ENCODE results near the gene TNFSF8.

Gene TNFSF8

GRCh38 chr9:114894206-114894605 lies 36.2 kb downstream of the TNFSF8 start:
- H3K9ac ChIP-seq (ENCODE audit: low read depth, low read length): no peak overlapping the region
- peaks cover 15% of the 10 kb centered on the region for H3K4me1 ChIP-seq (ENCODE audit: control insufficient read depth, insufficient read depth, low read length)
- no peaks in the 10 kb centered on the region for H3K9me3 ChIP-seq (ENCODE audit: control insufficient read depth, insufficient read depth, low read length)
- H3K4me3 ChIP-seq (ENCODE audit: low read depth, low read length): no peak overlapping the region
- H3K27me3 ChIP-seq (ENCODE audit: control insufficient read depth, insufficient read depth, low read length): no peaks in the 10 kb centered on the region
- no peaks in the 10 kb centered on the region for H3K36me3 ChIP-seq (ENCODE audit: control insufficient read depth, insufficient read depth, low read length)
- no peak overlapping the region for H3K27ac ChIP-seq (ENCODE audit: low read depth, low read length)

- Histone ChIP-seq H3K36me3 (ENCODE audit: control insufficient read depth, insufficient read depth, low read length) (no peaks in the 10 kb centered on the region), H3K27ac (ENCODE audit: low read depth, low read length) (no peak overlapping the region), H3K27me3 (ENCODE audit: control insufficient read depth, insufficient read depth, low read length) (no peaks in the 10 kb centered on the region), H3K9me3 (ENCODE audit: control insufficient read depth, insufficient read depth, low read length) (no peaks in the 10 kb centered on the region), H3K4me3 (ENCODE audit: low read depth, low read length) (no peak overlapping the region), H3K4me1 (ENCODE audit: control insufficient read depth, insufficient read depth, low read length) (peaks cover 15% of the 10 kb centered on the region), H3K9ac (ENCODE audit: low read depth, low read length) (no peak overlapping the region)
Measured at GRCh38 chr9:114893221-114894010, 37.0 kb downstream of the TNFSF8 start.

DNA sequence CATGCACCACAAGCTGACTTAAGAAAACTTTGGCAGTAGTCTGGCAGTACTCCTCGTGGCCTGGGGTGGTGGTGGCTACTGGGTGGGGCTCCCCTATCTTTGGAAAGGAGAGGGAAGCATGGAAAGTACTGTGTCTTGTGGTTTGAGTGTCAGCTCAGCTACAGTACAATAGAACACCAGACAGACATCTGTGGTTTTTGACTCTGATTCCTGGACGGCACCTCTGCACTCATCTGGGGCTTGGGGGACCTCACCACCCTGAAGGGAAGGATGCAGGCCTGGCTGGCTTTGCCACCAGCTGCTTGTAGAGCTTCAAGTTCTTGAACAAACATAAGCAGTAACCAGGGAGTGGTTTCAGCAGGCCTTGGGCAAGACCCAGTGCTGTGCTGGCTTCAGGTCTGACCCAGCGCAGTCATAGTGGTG lies 40.6 kb downstream of the TNFSF8 start:
- Histone ChIP-seq H3K27ac (ENCODE audit: low read depth, low read length) (no peak overlapping the region), H3K36me3 (ENCODE audit: control insufficient read depth, insufficient read depth, low read length) (no peaks in the 10 kb centered on the region), H3K4me3 (ENCODE audit: low read depth, low read length) (no peak overlapping the region), H3K4me1 (ENCODE audit: control insufficient read depth, insufficient read depth, low read length) (peaks cover 10% of the 10 kb centered on the region), H3K9me3 (ENCODE audit: control insufficient read depth, insufficient read depth, low read length) (no peaks in the 10 kb centered on the region), H3K27me3 (ENCODE audit: control insufficient read depth, insufficient read depth, low read length) (no peaks in the 10 kb centered on the region), H3K9ac (ENCODE audit: low read depth, low read length) (no peak overlapping the region)

DNA sequence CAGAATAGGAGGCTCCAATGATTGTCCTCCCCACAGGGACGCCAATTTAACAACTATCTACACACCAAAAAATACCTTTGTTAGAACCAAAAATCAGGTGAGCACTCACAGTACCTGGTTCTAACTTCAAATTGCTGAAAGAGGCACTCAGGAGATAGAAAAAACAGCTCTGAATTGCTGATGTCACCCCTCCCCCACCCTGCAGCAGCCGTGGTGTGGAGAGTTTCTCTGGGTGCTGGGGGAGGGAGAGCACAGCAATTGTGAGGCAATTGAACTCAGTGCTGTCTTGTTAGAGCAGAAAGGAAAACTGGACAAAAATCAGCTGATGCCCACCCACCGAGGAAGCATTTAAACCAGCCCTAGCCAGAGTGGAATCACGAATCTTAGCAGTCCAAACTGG lies 41.8 kb downstream of the TNFSF8 start:
- Histone ChIP-seq H3K27me3 (ENCODE audit: control insufficient read depth, insufficient read depth, low read length) (no peaks in the 10 kb centered on the region), H3K27ac (ENCODE audit: low read depth, low read length) (no peak overlapping the region)

GRCh38 chr9:114887963-114888362 lies 42.4 kb downstream of the TNFSF8 start:
- Histone ChIP-seq H3K4me3 (ENCODE audit: low read depth, low read length) (no peak overlapping the region), H3K4me1 (ENCODE audit: control insufficient read depth, insufficient read depth, low read length) (peaks cover 5% of the 10 kb centered on the region), H3K36me3 (ENCODE audit: control insufficient read depth, insufficient read depth, low read length) (no peaks in the 10 kb centered on the region), H3K9me3 (ENCODE audit: control insufficient read depth, insufficient read depth, low read length) (no peaks in the 10 kb centered on the region), H3K9ac (ENCODE audit: low read depth, low read length) (no peak overlapping the region), H3K27ac (ENCODE audit: low read depth, low read length) (no peak overlapping the region), H3K27me3 (ENCODE audit: control insufficient read depth, insufficient read depth, low read length) (no peaks in the 10 kb centered on the region)

More for the DNA sequence above, 41.8 kb downstream of the TNFSF8 start:
- Histone ChIP-seq H3K4me3 (ENCODE audit: low read depth, low read length) (no peak overlapping the region), H3K4me1 (ENCODE audit: control insufficient read depth, insufficient read depth, low read length) (peaks cover 5% of the 10 kb centered on the region), H3K9ac (ENCODE audit: low read depth, low read length) (no peak overlapping the region), H3K9me3 (ENCODE audit: control insufficient read depth, insufficient read depth, low read length) (no peaks in the 10 kb centered on the region), H3K36me3 (ENCODE audit: control insufficient read depth, insufficient read depth, low read length) (no peaks in the 10 kb centered on the region)

- H3K27me3 ChIP-seq (ENCODE audit: control insufficient read depth, insufficient read depth, low read length): no peaks in the 10 kb centered on the region
- H3K36me3 ChIP-seq (ENCODE audit: control insufficient read depth, insufficient read depth, low read length): no peaks in the 10 kb centered on the region
- H3K9ac ChIP-seq (ENCODE audit: low read depth, low read length): no peak overlapping the region
- H3K4me3 ChIP-seq (ENCODE audit: low read depth, low read length): no peak overlapping the region
- no peaks in the 10 kb centered on the region for H3K9me3 ChIP-seq (ENCODE audit: control insufficient read depth, insufficient read depth, low read length)
- H3K27ac ChIP-seq (ENCODE audit: low read depth, low read length): no peak overlapping the region
- peaks cover 5% of the 10 kb centered on the region for H3K4me1 ChIP-seq (ENCODE audit: control insufficient read depth, insufficient read depth, low read length)
Measured at GRCh38 chr9:114884787-114885452, 45.5 kb downstream of the TNFSF8 start.

DNA sequence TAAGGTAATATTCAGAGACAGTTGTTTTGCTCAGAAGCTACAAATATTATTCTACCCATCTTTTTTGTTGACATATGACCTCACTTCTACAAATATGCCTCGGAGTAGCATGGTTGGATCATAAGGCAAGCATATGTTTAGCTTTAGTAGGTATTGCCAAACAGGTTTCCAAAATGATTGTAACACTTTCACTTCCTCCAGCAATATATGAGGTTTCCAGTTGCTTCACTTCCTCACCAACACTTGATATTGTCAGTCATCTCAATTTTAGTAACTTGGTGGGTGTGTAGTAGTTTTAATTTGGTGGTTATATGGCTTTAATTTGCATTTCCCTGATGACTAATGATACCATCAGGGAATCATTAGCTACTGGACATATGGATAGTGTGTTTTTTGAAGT lies 46.7 kb downstream of the TNFSF8 start:
- peaks cover 5% of the 10 kb centered on the region for H3K4me1 ChIP-seq (ENCODE audit: control insufficient read depth, insufficient read depth, low read length)
- H3K9me3 ChIP-seq (ENCODE audit: control insufficient read depth, insufficient read depth, low read length): no peaks in the 10 kb centered on the region
- H3K36me3 ChIP-seq (ENCODE audit: control insufficient read depth, insufficient read depth, low read length): no peaks in the 10 kb centered on the region
- H3K27ac ChIP-seq (ENCODE audit: low read depth, low read length): no peak overlapping the region
- no peak overlapping the region for H3K9ac ChIP-seq (ENCODE audit: low read depth, low read length)
- H3K4me3 ChIP-seq (ENCODE audit: low read depth, low read length): no peak overlapping the region
- no peaks in the 10 kb centered on the region for H3K27me3 ChIP-seq (ENCODE audit: control insufficient read depth, insufficient read depth, low read length)

DNA sequence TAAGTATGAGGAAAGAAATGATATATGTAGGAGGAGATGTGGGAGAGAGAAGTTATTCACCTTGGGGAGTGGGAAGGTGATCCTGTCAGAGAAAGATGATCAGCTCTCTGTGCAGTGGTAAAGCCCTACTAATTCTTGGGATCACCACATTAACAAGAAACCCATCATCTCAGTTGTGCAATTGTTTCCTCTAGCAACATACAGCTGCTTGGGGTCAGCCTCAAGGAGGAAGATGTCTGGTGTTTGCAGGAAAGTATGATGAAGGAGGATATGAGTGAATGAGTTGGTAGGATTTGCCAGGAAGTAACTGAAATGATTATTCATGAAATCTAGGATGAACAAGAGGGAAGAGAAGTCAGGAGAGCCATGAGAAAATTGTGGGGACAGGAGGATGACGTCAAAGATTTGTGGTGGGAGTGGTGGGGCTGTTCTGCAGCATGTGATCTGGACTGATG lies 50.1 kb downstream of the TNFSF8 start:
- Histone ChIP-seq H3K9ac (ENCODE audit: low read depth, low read length) (no peak overlapping the region), H3K27ac (ENCODE audit: low read depth, low read length) (no peak overlapping the region), H3K36me3 (ENCODE audit: control insufficient read depth, insufficient read depth, low read length) (no peaks in the 10 kb centered on the region), H3K9me3 (ENCODE audit: control insufficient read depth, insufficient read depth, low read length) (peaks cover 6% of the 10 kb centered on the region; the same call in 1 of the 2 replicates), H3K4me3 (ENCODE audit: low read depth, low read length) (no peak overlapping the region), H3K4me1 (ENCODE audit: control insufficient read depth, insufficient read depth, low read length) (no peaks in the 10 kb centered on the region), H3K27me3 (ENCODE audit: control insufficient read depth, insufficient read depth, low read length) (no peaks in the 10 kb centered on the region)

GRCh38 chr9:114878879-114879564 lies 51.4 kb downstream of the TNFSF8 start:
- Histone ChIP-seq H3K9me3 (ENCODE audit: control insufficient read depth, insufficient read depth, low read length) (peaks cover 6% of the 10 kb centered on the region; the same call in 1 of the 2 replicates), H3K4me3 (ENCODE audit: low read depth, low read length) (no peak overlapping the region), H3K9ac (ENCODE audit: low read depth, low read length) (no peak overlapping the region), H3K27ac (ENCODE audit: low read depth, low read length) (no peak overlapping the region), H3K36me3 (ENCODE audit: control insufficient read depth, insufficient read depth, low read length) (no peaks in the 10 kb centered on the region), H3K27me3 (ENCODE audit: control insufficient read depth, insufficient read depth, low read length) (no peaks in the 10 kb centered on the region), H3K4me1 (ENCODE audit: control insufficient read depth, insufficient read depth, low read length) (no peaks in the 10 kb centered on the region)

DNA sequence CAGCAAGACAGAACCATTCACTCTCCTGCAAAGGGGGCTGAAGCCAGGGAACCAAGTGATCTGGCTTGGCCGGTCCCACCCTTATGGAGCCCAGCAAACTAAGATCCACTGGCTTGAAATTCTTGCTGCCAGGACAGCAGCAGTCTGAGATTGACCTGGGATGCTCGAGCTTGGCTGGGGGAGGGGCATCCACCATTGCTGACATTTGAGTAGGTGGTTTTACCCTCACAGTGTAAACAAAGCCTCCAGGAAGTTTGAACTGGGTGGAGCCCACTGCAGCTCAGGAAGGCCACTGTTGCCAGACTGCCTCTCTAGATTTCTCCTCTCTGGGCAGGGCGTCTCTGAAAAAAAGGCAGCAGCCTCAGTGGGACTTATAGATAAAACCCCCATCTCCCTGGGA lies 60.5 kb downstream of the TNFSF8 start:
- H3K9ac ChIP-seq (ENCODE audit: low read depth, low read length): no peak overlapping the region
- peaks cover 7% of the 10 kb centered on the region; the same call in 1 of the 2 replicates for H3K4me1 ChIP-seq (ENCODE audit: control insufficient read depth, insufficient read depth, low read length)
- H3K4me3 ChIP-seq (ENCODE audit: low read depth, low read length): no peak overlapping the region
- H3K27ac ChIP-seq (ENCODE audit: low read depth, low read length): no peak overlapping the region
- no peaks in the 10 kb centered on the region for H3K36me3 ChIP-seq (ENCODE audit: control insufficient read depth, insufficient read depth, low read length)
- no peaks in the 10 kb centered on the region; the same call in 1 of the 2 replicates for H3K9me3 ChIP-seq (ENCODE audit: control insufficient read depth, insufficient read depth, low read length)
- H3K27me3 ChIP-seq (ENCODE audit: control insufficient read depth, insufficient read depth, low read length): no peaks in the 10 kb centered on the region

- Histone ChIP-seq H3K27ac (ENCODE audit: low read depth, low read length) (no peak overlapping the region), H3K27me3 (ENCODE audit: control insufficient read depth, insufficient read depth, low read length) (no peaks in the 10 kb centered on the region), H3K9me3 (ENCODE audit: control insufficient read depth, insufficient read depth, low read length) (no peaks in the 10 kb centered on the region; the same call in 1 of the 2 replicates), H3K9ac (ENCODE audit: low read depth, low read length) (no peak overlapping the region), H3K36me3 (ENCODE audit: control insufficient read depth, insufficient read depth, low read length) (no peaks in the 10 kb centered on the region), H3K4me3 (ENCODE audit: low read depth, low read length) (no peak overlapping the region), H3K4me1 (ENCODE audit: control insufficient read depth, insufficient read depth, low read length) (peaks cover 7% of the 10 kb centered on the region; the same call in 1 of the 2 replicates)
Measured at GRCh38 chr9:114869378-114869777, 61.0 kb downstream of the TNFSF8 start.

Data from HUES48 (cell line).